H1 (cell line): ENCODE results near the gene HTR2C. TPM values are rescaled to one million over a fixed set of nuclear protein-coding genes. Genes with fewer than 3 reads are reported as not detected.

Experiments
- CTCF ChIP-seq, 3 experiments: IDR thresholded peaks; 1 replicate in 2 of 3; 2 replicates in 1 of 3; pipeline versions ENCODE4 v1.5.1 to v1.6.1; 2011; ENCODE audit warnings: low read length in 3 of 3, mild to moderate bottlenecking in 3 of 3, inconsistent platforms in 2 of 3, low read depth in 1 of 3, moderate library complexity in 1 of 3; ENCODE audit not compliant: insufficient read depth in 1 of 3; ENCODE audit errors: control extremely low read depth in 1 of 3
- polyA plus RNA-seq, 7 experiments: library from polyadenylated mRNA; depleted of rRNA in 3 of 7; stranded (reverse) in 5 of 7; unstranded in 2 of 7; fragments of >200 nt in 5 of 7; fragments of 200-250 nt in 2 of 7; gene quantifications; 1 replicate in 5 of 7; 2 replicates in 1 of 7; 4 replicates in 1 of 7; pipeline versions ENCODE4 v1.2.1 to v1.2.3, GENCODE V29; 2011 to 2013; ENCODE audit warnings: missing spikeins in 2 of 7, mixed read lengths in 2 of 7
- total RNA-seq: library from RNA; stranded (reverse); fragmentation: NEBNext Ultra II Directional; extraction: Animal tissue kit (Norgen Biotek cat#: 25700); gene quantifications from 2 replicates; pipeline ENCODE4 v1.2.1, GENCODE V29; 2021

HTR2C gene
- total and polyA plus RNA-seq, 2 of the 8 experiments (the other 6 are each of a cell fraction or from before 2014, with no cell fraction given) = 1.7 to 2.0 TPM

GRCh38 chrX:114715096-114715495, 131.2 kb downstream of the HTR2C start (continued):
- no peak for TF ChIP-seq CTCF (IDR thresholded peaks at IDR 0.05; ENCODE audit: control extremely low read depth in 1 of 3, insufficient read depth in 1 of 3, low read depth in 1 of 3, low read length in 3 of 3)
